M059J (cell line): ENCODE results near the gene ADD2. TPM values are rescaled to one million over a fixed set of nuclear protein-coding genes. Genes with fewer than 3 reads are reported as not detected.
"Not testable (repeated sequence)": the region's sequence is repeated elsewhere in the genome, so short reads cannot be mapped to it uniquely, and the experiment has no call there.

ENCODE experiments used
- DNase-seq: peaks from one replicate; pipeline ENCODE4 v3.0.0-alpha.2; 2012; ENCODE audit warnings: low read depth
- total RNA-seq: library from RNA; depleted of rRNA; stranded (reverse); fragments of >200 nt; shearing (Covaris generic); gene quantifications from 2 replicates; pipeline ENCODE4 v1.2.3, GENCODE V29; 2014

The ADD2 gene
- total RNA-seq, 1 experiment from 2014 or later: 6.9 TPM

GRCh38 chr2:70751881-70752280 lies 16.1 kb downstream of the ADD2 start:
- DNase-seq: no peak

GRCh38 chr2:70750320-70750719 lies 17.7 kb downstream of the ADD2 start:
- DNase-seq: peak; percentile 11

GRCh38 chr2:70748002-70748784 lies 19.8 kb downstream of the ADD2 start:
- no peak for DNase-seq

- no peak for DNase-seq
These were observed 20.7 kb downstream of the ADD2 start for GRCh38 chr2:70747284-70747683.

GRCh38 chr2:70746094-70746974 lies 21.7 kb downstream of the ADD2 start:
- no peak for DNase-seq

GRCh38 chr2:70745276-70745825 lies 22.6 kb downstream of the ADD2 start:
- no peak for DNase-seq

- DNase-seq: no peak
These were observed 23.6 kb downstream of the ADD2 start for GRCh38 chr2:70744397-70744796.

GRCh38 chr2:70743677-70744076 lies 24.3 kb downstream of the ADD2 start:
- no peak for DNase-seq

GRCh38 chr2:70743068-70743467 lies 24.9 kb downstream of the ADD2 start:
- DNase-seq: no peak

- DNase-seq: not testable (repeated sequence)
These were observed 28.5 kb downstream of the ADD2 start for GRCh38 chr2:70739492-70739891.

GRCh38 chr2:70738159-70738558 lies 29.8 kb downstream of the ADD2 start:
- DNase-seq: peak; percentile 18

GRCh38 chr2:70735071-70735470 lies 32.9 kb downstream of the ADD2 start:
- no peak for DNase-seq

GRCh38 chr2:70733646-70734180 lies 34.3 kb downstream of the ADD2 start:
- DNase-seq: no peak

GRCh38 chr2:70732766-70733645 lies 35.0 kb downstream of the ADD2 start:
- DNase-seq: no peak

GRCh38 chr2:70730730-70731129 lies 37.3 kb downstream of the ADD2 start:
- DNase-seq: no peak

- DNase-seq: no peak
These were observed 38.4 kb downstream of the ADD2 start for GRCh38 chr2:70729647-70730046.

- DNase-seq: peak; percentile 45
These were observed 39.9 kb downstream of the ADD2 start for GRCh38 chr2:70728128-70728527.

- peak; percentile 83 for DNase-seq
These were observed 40.9 kb downstream of the ADD2 start for GRCh38 chr2:70726947-70727725.

GRCh38 chr2:70725505-70725904 lies 42.5 kb downstream of the ADD2 start:
- DNase-seq: no peak

GRCh38 chr2:70724366-70724765 lies 43.6 kb downstream of the ADD2 start:
- DNase-seq: no peak
